Thymus (tissue), 14 donors: ENCODE results near the gene TCEAL9. TPM values are rescaled to one million over a fixed set of nuclear protein-coding genes. Genes with fewer than 3 reads are reported as not detected.
A peak's percentile ranks its signal among the peaks of the same experiment; 100 is the strongest.

Experiments used
- DNase-seq, 9 donors: peaks; one replicate each; pipeline ENCODE4 v3.0.0-alpha.2; 2013; ENCODE audit warnings: low spot score in 9 of 9, low read depth in 6 of 9, missing footprints in 1 of 9
- H3K27ac ChIP-seq, 2 donors: one replicate each; pipeline ENCODE4 v1.5.1; 2013; ENCODE audit warnings: control low read depth in 1 of 2, low read depth in 1 of 2, low read length in 1 of 2, mild to moderate bottlenecking in 1 of 2, moderate library complexity in 1 of 2
- H3K27me3 ChIP-seq, 2 donors: one replicate each; pipeline ENCODE4 v1.5.1; 2013; ENCODE audit warnings: low read length in 1 of 2; ENCODE audit not compliant: control insufficient read depth in 2 of 2, insufficient read depth in 1 of 2
- H3K36me3 ChIP-seq, 2 donors: one replicate each; pipeline ENCODE4 v1.5.1; 2013; ENCODE audit warnings: low read length in 1 of 2, mild to moderate bottlenecking in 1 of 2, moderate library complexity in 1 of 2; ENCODE audit not compliant: control insufficient read depth in 2 of 2, insufficient read depth in 2 of 2
- H3K4me1 ChIP-seq, 2 donors: one replicate each; pipeline ENCODE4 v1.5.1; 2013; ENCODE audit warnings: low read length in 2 of 2; ENCODE audit not compliant: control insufficient read depth in 2 of 2, insufficient read depth in 2 of 2
- H3K4me3 ChIP-seq, 2 donors: one replicate each; pipeline ENCODE4 v1.5.1; 2013; ENCODE audit warnings: low read length in 2 of 2, control low read depth in 1 of 2, mild to moderate bottlenecking in 1 of 2
- H3K9me3 ChIP-seq, 2 donors: one replicate each; pipeline ENCODE4 v1.5.1; 2013; ENCODE audit warnings: low read length in 1 of 2, mild to moderate bottlenecking in 1 of 2; ENCODE audit not compliant: control insufficient read depth in 2 of 2, insufficient read depth in 1 of 2
- WGBS: extraction: QIAGEN DNeasy Blood & Tissue Kit; methylation state at CpG from one replicate; pipeline ENCODE4 v1.1.7; 2013; 5-methylcytosine and 5-hydroxymethylcytosine counted together
- long read RNA-seq, 10 donors: transcript quantifications; one replicate each; lab custom pipeline, GENCODE V29; 2026
- polyA plus RNA-seq: library from polyadenylated mRNA; stranded (reverse); fragments of 200-250 nt; gene quantifications from one replicate; pipeline ENCODE4 v1.2.3, GENCODE V29; 2013
- total RNA-seq: library from RNA; stranded (reverse); fragments of 120-200 nt; gene quantifications from one replicate; pipeline ENCODE4 v1.2.4, GENCODE V29; 2013
- donor health status: healthy.

TCEAL9 gene
- total RNA-seq, result 33.2 TPM
- 192 TPM for polyA plus RNA-seq
- long read RNA-seq, donor 1, partial matches to known transcripts, result 0 of 5 reads
- long read RNA-seq, donor 1, other reads (novel, unspliced or antisense), result 0 of 5 reads
- long read RNA-seq, donor 2, transcript TCEAL9-202 (3 exons, 1,033 nt), result major isoform, 26 of 40 reads
- long read RNA-seq, donor 2, transcript TCEAL9-203 (1 exons, 1,938 nt), result minor isoform, 7 of 40 reads
- long read RNA-seq, donor 2, transcript TCEAL9-201 (2 exons, 699 nt), result minor isoform, 7 of 40 reads
- long read RNA-seq, donor 2, partial matches to known transcripts, result 0 of 40 reads
- long read RNA-seq, donor 2, other reads (novel, unspliced or antisense), result 0 of 40 reads
- long read RNA-seq, donor 3, transcript TCEAL9-201 (2 exons, 699 nt), result minor isoform, 9 of 35 reads
- long read RNA-seq, donor 3, transcript TCEAL9-203 (1 exons, 1,938 nt), result minor isoform, 9 of 35 reads
- long read RNA-seq, donor 3, transcript TCEAL9-202 (3 exons, 1,033 nt), result major isoform, 17 of 35 reads
- long read RNA-seq, donor 3, partial matches to known transcripts, result 0 of 35 reads
- long read RNA-seq, donor 3, other reads (novel, unspliced or antisense), result 0 of 35 reads
- long read RNA-seq, donor 4, transcript TCEAL9-202 (3 exons, 1,033 nt), result major isoform, 10 of 15 reads
- long read RNA-seq, donor 4, partial matches to known transcripts, result 0 of 15 reads
- long read RNA-seq, donor 4, other reads (novel, unspliced or antisense), result 0 of 15 reads
- long read RNA-seq, donor 5, transcript TCEAL9-203 (1 exons, 1,938 nt), result minor isoform, 22 of 92 reads
- long read RNA-seq, donor 5, transcript TCEAL9-202 (3 exons, 1,033 nt), result major isoform, 43 of 92 reads
- long read RNA-seq, donor 5, transcript TCEAL9-201 (2 exons, 699 nt), result minor isoform, 19 of 92 reads
- long read RNA-seq, donor 5, partial matches to known transcripts, result 8 of 92 reads
- long read RNA-seq, donor 5, other reads (novel, unspliced or antisense), result 0 of 92 reads
- long read RNA-seq, donor 6, transcript TCEAL9-201 (2 exons, 699 nt), result minor isoform, 5 of 29 reads
- long read RNA-seq, donor 6, transcript TCEAL9-202 (3 exons, 1,033 nt), result major isoform, 20 of 29 reads
- long read RNA-seq, donor 6, partial matches to known transcripts, result 0 of 29 reads
- long read RNA-seq, donor 6, other reads (novel, unspliced or antisense), result 0 of 29 reads
- long read RNA-seq, donor 7, transcript TCEAL9-201 (2 exons, 699 nt), result minor isoform, 17 of 55 reads
- long read RNA-seq, donor 7, transcript TCEAL9-203 (1 exons, 1,938 nt), result minor isoform, 11 of 55 reads
- long read RNA-seq, donor 7, transcript TCEAL9-202 (3 exons, 1,033 nt), result major isoform, 22 of 55 reads
- long read RNA-seq, donor 7, partial matches to known transcripts, result 5 of 55 reads
- long read RNA-seq, donor 7, other reads (novel, unspliced or antisense), result 0 of 55 reads
- long read RNA-seq, donor 8, transcript TCEAL9-202 (3 exons, 1,033 nt), result major isoform, 12 of 18 reads
- long read RNA-seq, donor 8, partial matches to known transcripts, result 0 of 18 reads
- long read RNA-seq, donor 8, other reads (novel, unspliced or antisense), result 0 of 18 reads
- long read RNA-seq, donor 9, transcript TCEAL9-202 (3 exons, 1,033 nt), result major isoform, 10 of 16 reads
- long read RNA-seq, donor 9, partial matches to known transcripts, result 0 of 16 reads
- long read RNA-seq, donor 9, other reads (novel, unspliced or antisense), result 0 of 16 reads
- long read RNA-seq, donor 10, transcript TCEAL9-201 (2 exons, 699 nt), result minor isoform, 6 of 17 reads
- long read RNA-seq, donor 10, transcript TCEAL9-202 (3 exons, 1,033 nt), result major isoform, 7 of 17 reads
- long read RNA-seq, donor 10, partial matches to known transcripts, result 0 of 17 reads
- long read RNA-seq, donor 10, other reads (novel, unspliced or antisense), result 0 of 17 reads

GRCh38 chrX:103356130-103356798, at the start of gene TCEAL9:
Gene TCEAL9 (plus strand): TSS chrX:103356506. CDS start chrX:103357685, 1,179 bp downstream.
- Histone ChIP-seq H3K4me1 (no peaks in the 10 kb centered on the region), H3K27ac (peak within 1 kb of the TSS; percentile 60 to 74), H3K27me3 (no peaks in the 10 kb centered on the region), H3K4me3 (peak within 1 kb of the TSS; percentile 67 to 71), H3K36me3 (no peaks in the 10 kb centered on the region), H3K9me3 (no peaks in the 10 kb centered on the region)
- 1% methylated on average over 18 of the region's 18 CpGs for WGBS
- DNase-seq, result peak in 3 of 9 donors; percentile 2 to 35 (median 8)

- Histone ChIP-seq H3K27ac (no peak overlapping the region), H3K27me3 (peaks cover 0 to 10% of the 10 kb centered on the region in 2 donors), H3K4me1 (no peaks in the 10 kb centered on the region), H3K36me3 (no peaks in the 10 kb centered on the region), H3K9me3 (no peaks in the 10 kb centered on the region), H3K4me3 (peak overlapping the region; percentile 46 to 72)
- DNase-seq, result peak in 2 of 9 donors; percentile 0 to 5
- WGBS, result 19% methylated on average over 32 of the region's 32 CpGs
Measured at GRCh38 chrX:103309860-103310554, 46.3 kb upstream of the TCEAL9 start.

GRCh38 chrX:103310555-103311398, 45.5 kb upstream of the TCEAL9 start, which contains the start of gene BEX2:
Gene BEX2 (minus strand): TSS chrX:103310990. CDS start chrX:103309976, 1,014 bp downstream.
- Histone ChIP-seq H3K27ac (no peak within 1 kb of the TSS), H3K4me3 (peak within 1 kb of the TSS; percentile 46 to 72), H3K36me3 (no peaks in the 10 kb centered on the region), H3K4me1 (no peaks in the 10 kb centered on the region), H3K27me3 (peaks cover 0 to 10% of the 10 kb centered on the region in 2 donors), H3K9me3 (no peaks in the 10 kb centered on the region)
- 2% methylated on average over 51 of the region's 52 CpGs for WGBS
- peak; percentile 31 to 85 (median 56) for DNase-seq

GRCh38 chrX:103311399-103311780, 44.9 kb upstream of the TCEAL9 start:
- no peaks in the 10 kb centered on the region for H3K36me3 ChIP-seq
- H3K4me3 ChIP-seq, result no peak overlapping the region
- no peaks in the 10 kb centered on the region for H3K9me3 ChIP-seq
- peaks cover 0 to 10% of the 10 kb centered on the region in 2 donors for H3K27me3 ChIP-seq
- 90% methylated on average over 3 of the region's 3 CpGs for WGBS
- H3K4me1 ChIP-seq, result no peaks in the 10 kb centered on the region
- no peak overlapping the region for H3K27ac ChIP-seq
- DNase-seq, result no peak

- Histone ChIP-seq H3K27me3 (peaks cover 0 to 28% of the 10 kb centered on the region in 2 donors), H3K27ac (no peak within 1 kb of the TSS), H3K9me3 (no peaks in the 10 kb centered on the region), H3K36me3 (no peaks in the 10 kb centered on the region), H3K4me3 (no peak within 1 kb of the TSS), H3K4me1 (no peaks in the 10 kb centered on the region)
- WGBS, result 52% methylated on average over 11 of the region's 11 CpGs
- no peak for DNase-seq
Measured at GRCh38 chrX:103329991-103330390, 26.3 kb upstream of the TCEAL9 start, which contains the start of gene TCEAL7. Gene TCEAL7 (plus strand): TSS chrX:103330239. CDS start chrX:103331404, 1,165 bp downstream.

- WGBS, result 30% methylated on average over 21 of the region's 21 CpGs
- no peak for DNase-seq
- no peaks in the 10 kb centered on the region for H3K4me1 ChIP-seq
- no peak overlapping the region for H3K4me3 ChIP-seq
- H3K36me3 ChIP-seq, result no peaks in the 10 kb centered on the region
- no peak overlapping the region for H3K27ac ChIP-seq
- H3K27me3 ChIP-seq, result peaks cover 0 to 28% of the 10 kb centered on the region in 2 donors
- no peaks in the 10 kb centered on the region for H3K9me3 ChIP-seq
Measured at GRCh38 chrX:103330681-103331288, 25.5 kb upstream of the TCEAL9 start.
